NCI-H82 treated with DMSO at 0.1 percent for 48 hours (cell line): Measurements from ENCODE around the gene OR2T29.
"Not testable (repeated sequence)": the region's sequence is repeated elsewhere in the genome, so short reads cannot be mapped to it uniquely, and the experiment has no call there.

Experiments used
- DNase-seq: peaks from one replicate; lab custom pipeline; 2025; ENCODE audit not compliant: unreplicated experiment; lab: John Stamatoyannopoulos, UW

The OR2T29 gene

DNA sequence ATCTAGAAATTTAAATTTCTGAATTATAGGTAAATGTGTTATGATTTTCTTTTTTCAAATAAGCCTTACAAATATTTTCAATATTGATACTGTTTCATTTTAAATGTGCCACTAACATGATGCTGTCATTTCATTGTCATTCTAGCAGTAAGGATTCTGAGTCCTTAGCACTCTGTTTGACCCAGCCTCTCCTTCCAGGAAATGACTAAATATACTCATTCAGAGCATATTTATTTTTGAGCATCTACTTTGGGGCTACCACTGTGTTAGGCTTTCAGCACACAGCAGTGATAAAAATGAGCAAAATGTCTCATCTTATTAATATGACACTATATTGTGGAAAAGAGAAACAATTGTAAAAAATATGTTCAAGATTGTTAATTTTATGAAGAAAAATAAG is 52.4 kb downstream of the OR2T29 start:
- not testable (repeated sequence) for DNase-seq

DNA sequence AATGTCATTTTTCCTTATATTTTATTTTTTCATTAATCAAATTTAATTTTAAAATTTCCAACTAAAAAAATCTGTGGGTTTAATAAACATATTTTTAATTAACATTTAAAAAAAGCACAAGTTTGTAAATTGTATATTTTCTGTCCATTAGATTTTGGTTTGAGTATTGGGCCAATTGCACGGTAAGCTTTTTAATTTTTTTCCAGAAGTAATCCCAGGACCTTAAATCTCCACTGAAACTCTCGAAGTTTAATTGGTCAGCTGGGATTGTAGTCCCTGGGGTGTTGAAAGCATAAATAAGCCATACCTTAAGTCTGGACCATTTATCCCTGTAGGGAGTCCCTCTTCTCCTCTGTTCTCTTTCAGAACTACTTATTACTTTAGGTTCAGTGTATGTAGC is 54.8 kb downstream of the OR2T29 start, which contains the start of gene OR2G6:
Gene OR2G6, plus strand, starts transcription at position 301 of the 400 bp plus-strand sequence. CDS start 13,574 bp downstream, outside the sequence.
- DNase-seq = not testable (repeated sequence)
